Activated naive CD4-positive, alpha-beta T cell treated with anti-CD3 and anti-CD28 coated beads, Interleukin-2, amount 10 ng/mL, durations not matched to agents 7 days and 5 days (primary cell): ENCODE measurements around the gene PMAIP1.
"Not testable (repeated sequence)": the region's sequence is repeated elsewhere in the genome, so short reads cannot be mapped to it uniquely, and the experiment has no call there.

Experiments
- CTCF ChIA-PET: fragments of 350-600 bp; sonication (Branson Sonifier 250); formaldehyde crosslinking; loops from one replicate; lab custom pipeline; 2021; ENCODE audit warnings: antibody characterized with exemption; lab: Charles Lee
- DNase-seq: peaks from one replicate; pipeline ENCODE4 v3.0.0-alpha.2; 2020
- H3K27ac Mint-ChIP-seq: one replicate; pipeline ENCODE4 v1.8.0; 2021; ENCODE audit warnings: mild to moderate bottlenecking, moderate library complexity, mixed read lengths
- H3K27me3 Mint-ChIP-seq: one replicate; pipeline ENCODE4 v1.8.0; 2021; ENCODE audit warnings: mild to moderate bottlenecking, mixed read lengths
- H3K36me3 Mint-ChIP-seq: one replicate; pipeline ENCODE4 v1.8.0; 2021; ENCODE audit warnings: mixed read lengths
- H3K4me1 Mint-ChIP-seq: one replicate; pipeline ENCODE4 v1.8.0; 2021; ENCODE audit warnings: mixed read lengths
- H3K4me3 Mint-ChIP-seq: one replicate; pipeline ENCODE4 v1.8.0; 2021; ENCODE audit warnings: mild to moderate bottlenecking, moderate library complexity, mixed read lengths
- H3K9me3 Mint-ChIP-seq: one replicate; pipeline ENCODE4 v1.8.0; 2021; ENCODE audit warnings: mixed read lengths

PMAIP1 gene

DNA sequence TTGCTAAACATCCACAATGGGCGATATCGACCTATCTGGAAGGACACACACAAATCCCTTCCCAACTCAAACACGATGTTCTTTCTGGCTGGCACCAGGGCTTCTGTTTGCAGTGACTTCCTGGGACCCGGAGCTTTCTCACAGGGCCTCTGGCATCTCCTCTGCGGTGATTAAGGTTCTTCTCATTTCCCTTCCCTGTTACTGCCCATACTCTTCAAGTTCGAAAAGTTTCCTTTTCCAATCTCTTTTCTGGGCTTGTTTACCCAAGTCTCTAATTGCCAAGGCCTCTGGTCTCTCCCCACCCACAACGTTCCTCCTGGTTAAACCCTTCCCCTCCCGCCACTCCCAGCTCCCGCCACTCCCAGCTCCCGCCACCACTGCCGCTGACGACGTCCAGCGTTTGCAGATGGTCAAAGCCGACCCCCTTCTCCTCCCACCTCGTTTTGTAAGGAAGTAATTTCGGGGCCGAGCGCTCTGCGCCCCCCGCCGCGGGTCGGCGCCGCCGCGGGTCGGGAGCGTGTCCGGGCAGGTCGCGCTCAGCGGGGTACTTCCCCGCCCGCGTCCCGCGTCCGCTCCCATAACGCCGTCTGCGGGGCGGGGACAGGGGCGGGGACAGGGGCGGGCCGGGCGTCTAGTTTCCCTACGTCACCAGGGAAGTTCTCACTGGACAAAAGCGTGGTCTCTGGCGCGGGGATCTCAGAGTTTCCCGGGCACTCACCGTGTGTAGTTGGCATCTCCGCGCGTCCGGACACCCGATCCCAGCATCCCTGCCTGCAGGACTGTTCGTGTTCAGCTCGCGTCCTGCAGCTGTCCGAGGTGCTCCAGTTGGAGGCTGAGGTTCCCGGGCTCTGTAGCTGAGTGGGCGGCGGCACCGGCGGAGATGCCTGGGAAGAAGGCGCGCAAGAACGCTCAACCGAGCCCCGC is at the start of gene PMAIP1:
PMAIP1 (plus strand) TSS at position 699 of the 924 bp plus-strand sequence; CDS start at position 881, 182 bp downstream.
- Mint-ChIP-seq H3K36me3 (peaks cover 27% of the 10 kb centered on the region), H3K4me1 (peaks cover 45% of the 10 kb centered on the region)
- CTCF ChIA-PET: interaction anchor here (0.8 to 2.1 kb wide), 3 partner anchors 11 to 71 kb away, joined by 3 to 4 read pairs (median 4); no protein-coding TSS in a partner anchor

DNA sequence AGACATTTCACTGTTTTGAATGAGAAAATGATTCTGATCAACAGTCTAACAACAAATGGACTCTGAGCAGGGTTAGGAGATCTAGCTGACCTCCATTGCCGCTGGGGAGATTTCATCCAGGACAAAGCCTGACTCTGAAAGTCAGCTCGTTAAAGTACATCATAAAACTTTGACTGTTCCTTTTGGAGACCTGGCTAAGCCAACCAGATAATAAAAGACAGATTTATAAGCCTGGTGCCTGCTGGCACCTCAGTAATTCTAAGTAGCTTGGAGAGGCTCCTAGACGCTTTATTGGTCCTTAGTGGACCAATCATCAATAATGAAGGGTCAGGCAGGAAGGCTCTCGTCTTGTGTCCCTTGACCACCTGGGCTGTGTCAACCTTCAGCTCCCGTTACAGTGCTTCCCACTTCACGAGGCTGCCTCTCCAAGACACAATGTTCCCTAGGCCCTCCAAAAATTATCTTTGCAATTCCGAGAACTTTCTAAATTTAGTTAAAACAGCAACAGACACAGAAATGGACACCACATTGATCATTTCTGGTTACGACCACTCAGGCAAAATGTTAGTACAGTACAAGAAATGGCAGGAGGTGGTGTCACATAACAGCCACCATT is 47.9 kb upstream of the PMAIP1 start:
- peaks cover 3% of the 10 kb centered on the region for H3K27me3 Mint-ChIP-seq
- no peak overlapping the region for H3K4me3 Mint-ChIP-seq
- CTCF ChIA-PET: no interaction called here
- no peaks in the 10 kb centered on the region for H3K36me3 Mint-ChIP-seq
- no peaks in the 10 kb centered on the region for H3K9me3 Mint-ChIP-seq
- no peak for DNase-seq
- H3K27ac Mint-ChIP-seq: no peak overlapping the region
- H3K4me1 Mint-ChIP-seq: peaks cover 19% of the 10 kb centered on the region

More for the DNA sequence above, at the start of gene PMAIP1:
- Mint-ChIP-seq H3K27ac (peak within 1 kb of the TSS; percentile 99), H3K9me3 (no peaks in the 10 kb centered on the region), H3K4me3 (peak within 1 kb of the TSS; percentile 97), H3K27me3 (no peaks in the 10 kb centered on the region)
- peak; percentile 90 for DNase-seq

DNA sequence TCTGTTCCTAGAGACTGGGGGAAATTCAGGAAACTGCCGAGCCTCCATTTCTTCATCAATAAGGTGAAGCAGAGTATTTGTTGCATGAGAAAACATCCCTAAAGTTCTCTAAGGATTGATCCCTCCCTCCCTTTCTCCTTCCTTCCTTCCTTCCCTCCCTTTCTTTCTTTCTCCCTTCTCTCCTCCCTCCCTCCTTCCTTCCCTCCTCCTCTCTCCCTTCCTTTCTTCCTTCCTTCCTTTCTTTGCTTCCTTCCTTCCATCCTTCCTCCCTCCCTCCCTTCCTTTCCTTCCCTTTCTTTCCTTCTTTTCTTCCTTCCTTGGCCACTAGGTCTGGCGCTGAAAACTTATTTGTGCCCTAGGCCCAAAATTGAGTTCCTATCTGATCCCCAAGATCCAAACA is 47.2 kb upstream of the PMAIP1 start:
- Mint-ChIP-seq H3K4me1 (peaks cover 12% of the 10 kb centered on the region), H3K27ac (no peak overlapping the region), H3K27me3 (peaks cover 8% of the 10 kb centered on the region), H3K9me3 (no peaks in the 10 kb centered on the region), H3K36me3 (no peaks in the 10 kb centered on the region), H3K4me3 (no peak overlapping the region)
- CTCF ChIA-PET: no interaction called here
- DNase-seq: no peak

DNA sequence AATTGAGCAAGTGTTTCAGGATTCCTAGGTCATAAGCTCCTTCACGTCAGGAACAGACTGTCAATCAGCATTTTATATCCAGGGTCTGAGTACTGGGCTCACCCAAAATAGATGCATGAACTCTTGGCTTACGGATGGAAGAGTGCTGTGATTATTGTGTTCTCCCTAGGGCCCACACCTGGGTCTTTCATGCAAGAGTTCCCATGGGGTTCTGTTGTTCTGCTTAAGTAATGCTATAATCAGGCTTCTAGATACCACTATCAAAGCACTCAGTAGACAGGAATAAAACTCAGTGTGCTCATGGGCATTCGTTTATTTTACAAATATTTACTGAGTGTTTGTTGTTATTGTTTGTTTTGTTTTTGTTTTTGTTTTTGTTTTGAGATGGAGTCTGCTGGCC is 46.4 kb upstream of the PMAIP1 start:
- no peak for DNase-seq
- Mint-ChIP-seq H3K27me3 (peaks cover 8% of the 10 kb centered on the region), H3K27ac (no peak overlapping the region), H3K36me3 (no peaks in the 10 kb centered on the region), H3K4me3 (no peak overlapping the region), H3K9me3 (no peaks in the 10 kb centered on the region), H3K4me1 (peaks cover 7% of the 10 kb centered on the region)
- CTCF ChIA-PET: no interaction called here

DNA sequence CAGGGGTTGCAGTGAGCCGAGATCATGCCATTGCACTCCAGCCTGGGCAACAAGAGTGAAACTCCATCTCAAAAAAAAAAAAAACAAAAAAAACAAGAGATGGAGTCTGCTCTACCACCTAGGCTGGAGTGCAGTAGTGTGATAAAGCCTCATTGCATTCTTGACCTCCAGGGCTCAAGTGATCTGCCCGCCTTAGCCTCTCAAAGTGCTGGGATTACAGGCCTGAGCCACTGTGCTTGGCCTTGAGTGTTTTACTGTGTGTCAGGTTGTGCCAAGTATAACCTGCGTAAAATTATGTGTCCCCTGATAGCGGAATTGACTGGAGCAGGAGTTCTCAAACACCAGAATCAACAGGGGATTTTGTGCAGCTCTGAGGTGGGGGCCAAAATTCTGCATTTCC is 45.8 kb upstream of the PMAIP1 start:
- DNase-seq, H3K27ac Mint-ChIP-seq, H3K36me3 Mint-ChIP-seq, H3K27me3 Mint-ChIP-seq, H3K4me1 Mint-ChIP-seq, H3K4me3 Mint-ChIP-seq, CTCF ChIA-PET, H3K9me3 Mint-ChIP-seq: not testable (repeated sequence)

DNA sequence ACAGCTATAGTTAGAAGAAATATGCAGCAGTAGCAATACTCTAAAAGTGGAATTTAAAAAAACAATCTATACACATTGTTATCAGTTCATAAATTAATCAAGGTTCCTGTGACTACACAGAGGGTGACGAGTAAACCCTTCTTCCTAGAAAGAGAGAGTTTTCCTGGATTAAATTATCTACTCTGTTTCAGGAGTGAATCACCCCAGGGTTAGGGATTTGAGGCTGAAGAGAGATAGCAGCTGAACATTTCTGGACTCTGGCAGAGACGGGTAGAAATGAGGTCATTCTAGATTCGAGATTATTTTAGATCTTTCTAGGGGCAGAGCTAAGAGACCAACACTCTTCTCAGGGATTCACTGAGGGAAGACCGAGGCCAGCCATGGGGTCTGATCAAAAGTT is 38.8 kb upstream of the PMAIP1 start:
- Mint-ChIP-seq H3K4me3 (no peak overlapping the region), H3K27ac (no peak overlapping the region), H3K9me3 (no peaks in the 10 kb centered on the region), H3K27me3 (peaks cover 9% of the 10 kb centered on the region), H3K4me1 (no peaks in the 10 kb centered on the region), H3K36me3 (no peaks in the 10 kb centered on the region)
- CTCF ChIA-PET: interaction anchor here (1.3 kb wide), 1 partner anchor 127 kb away, joined by 4 read pairs; no protein-coding TSS in a partner anchor
- DNase-seq: no peak

DNA sequence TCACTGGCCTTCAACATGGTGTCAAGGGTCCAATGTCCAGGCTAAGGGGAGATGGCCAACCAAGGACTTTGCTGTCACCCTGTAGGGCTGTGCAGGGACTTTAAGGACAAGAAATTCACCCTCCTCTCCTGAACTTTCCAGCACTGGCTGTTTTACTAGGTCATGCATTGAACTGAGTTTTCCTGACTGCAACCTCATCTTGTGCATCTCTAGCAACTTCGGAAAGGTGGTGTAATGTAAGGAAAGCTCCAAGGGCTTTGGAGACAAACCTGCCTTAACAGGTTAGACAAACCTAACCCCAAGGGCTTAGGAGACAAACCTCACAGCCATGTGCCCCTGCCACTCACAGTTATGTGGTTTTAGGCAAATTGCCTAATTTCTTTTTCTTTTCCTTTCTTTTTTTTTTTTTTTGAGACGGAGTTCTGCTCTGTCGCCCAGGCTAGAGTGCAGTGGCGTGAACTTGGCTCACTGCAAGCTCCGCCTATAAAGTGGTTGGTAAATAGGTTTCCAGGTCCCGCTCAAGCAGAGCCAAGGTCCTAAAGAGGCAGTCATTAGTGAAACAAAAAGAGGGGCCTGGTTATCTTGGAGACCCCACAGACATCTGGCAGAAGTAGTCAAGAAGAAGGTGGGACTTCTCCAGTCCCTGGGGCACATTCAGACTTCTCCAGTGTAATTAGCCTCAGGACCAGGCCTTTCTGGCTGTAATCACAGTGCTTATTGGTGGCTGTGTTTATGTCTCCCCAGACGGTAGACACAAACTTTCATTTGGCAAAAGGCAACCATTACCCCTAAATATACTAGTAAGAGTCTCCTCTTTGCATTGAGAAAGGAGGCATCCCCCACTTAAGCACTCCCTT is 37.6 kb upstream of the PMAIP1 start:
- CTCF ChIA-PET: no interaction called here
- Mint-ChIP-seq H3K4me3 (no peak overlapping the region), H3K27me3 (peaks cover 15% of the 10 kb centered on the region), H3K27ac (no peak overlapping the region), H3K4me1 (no peaks in the 10 kb centered on the region), H3K36me3 (no peaks in the 10 kb centered on the region), H3K9me3 (no peaks in the 10 kb centered on the region)
- DNase-seq: no peak

DNA sequence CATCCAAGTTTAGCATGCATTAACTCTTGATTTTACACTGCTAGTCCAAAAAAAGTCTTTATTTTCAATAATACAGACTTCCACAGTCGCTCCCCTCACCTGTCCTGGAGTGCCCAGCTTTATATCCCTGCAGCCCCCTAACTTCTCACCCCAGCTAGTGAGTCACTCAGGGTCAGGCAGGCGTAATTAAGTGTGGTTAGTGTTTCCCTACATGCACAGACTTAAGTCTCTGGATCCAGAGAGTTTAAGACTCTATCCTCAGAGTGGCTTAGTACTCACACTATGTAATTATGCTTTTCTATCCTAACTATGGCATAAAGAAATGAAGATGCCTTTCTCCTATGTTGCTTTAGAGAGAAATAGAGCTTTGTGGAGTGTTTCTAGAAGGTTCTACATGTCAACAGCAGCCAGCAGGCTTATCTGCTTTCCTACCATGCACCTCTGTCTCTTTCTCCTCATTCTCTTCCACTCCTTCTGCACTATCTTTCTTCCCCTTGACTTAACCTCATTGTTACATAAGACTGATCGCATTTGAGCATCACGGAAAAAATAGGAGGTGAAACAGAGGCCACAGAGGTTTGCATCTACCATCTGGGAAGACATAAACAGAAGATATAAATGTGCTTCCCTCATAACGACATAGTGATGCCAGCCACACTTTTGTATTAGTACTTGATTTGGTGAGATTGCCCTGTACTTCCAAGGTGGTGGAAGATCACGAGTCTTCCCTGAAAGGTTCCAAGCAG is 34.4 kb upstream of the PMAIP1 start:
- no peaks in the 10 kb centered on the region for H3K36me3 Mint-ChIP-seq
- CTCF ChIA-PET: interaction anchor here (0.9 kb wide), 1 partner anchor 21 kb away, joined by 3 read pairs; no protein-coding TSS in a partner anchor
- H3K4me3 Mint-ChIP-seq: no peak overlapping the region
- H3K27ac Mint-ChIP-seq: no peak overlapping the region
- no peaks in the 10 kb centered on the region for H3K9me3 Mint-ChIP-seq
- H3K27me3 Mint-ChIP-seq: peaks cover 13% of the 10 kb centered on the region
- H3K4me1 Mint-ChIP-seq: no peaks in the 10 kb centered on the region
- DNase-seq: no peak

DNA sequence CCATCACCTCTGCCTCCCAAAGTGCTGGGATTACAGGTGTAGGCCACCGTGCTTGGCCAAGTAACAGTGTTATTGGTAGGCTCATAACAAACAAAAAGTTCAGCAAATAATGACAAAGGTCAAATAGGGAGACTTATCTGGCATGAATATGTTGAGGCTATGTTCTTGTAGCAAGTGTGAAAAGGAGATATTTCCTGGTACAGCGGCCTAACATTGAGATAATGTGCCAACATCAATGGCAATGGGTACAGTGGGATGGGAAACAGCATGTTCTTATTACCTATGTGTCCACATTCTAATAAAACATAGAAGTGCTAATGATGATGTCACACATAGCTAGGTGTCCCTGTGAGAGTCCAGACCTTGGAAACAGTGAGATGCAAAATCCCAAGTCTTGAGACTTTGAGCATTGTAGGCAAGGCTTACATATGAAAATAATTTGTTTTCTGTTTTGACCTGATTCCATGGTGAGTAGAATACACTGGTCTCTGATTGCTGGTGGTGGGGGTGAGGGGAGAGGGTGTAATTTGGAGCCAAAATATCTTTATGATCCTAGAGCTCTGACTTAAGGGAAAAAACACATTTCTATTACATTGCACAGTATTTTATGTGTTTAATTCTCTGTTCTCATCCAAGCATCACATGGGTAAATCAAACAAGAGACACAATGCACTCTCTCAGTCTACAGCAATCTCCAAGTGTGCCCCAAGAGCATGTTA is 33.1 kb upstream of the PMAIP1 start:
- H3K27ac Mint-ChIP-seq: no peak overlapping the region
- no peak for DNase-seq
- H3K4me1 Mint-ChIP-seq: no peaks in the 10 kb centered on the region
- no peaks in the 10 kb centered on the region for H3K36me3 Mint-ChIP-seq
- no peak overlapping the region for H3K4me3 Mint-ChIP-seq
- CTCF ChIA-PET: no interaction called here
- peaks cover 16% of the 10 kb centered on the region for H3K27me3 Mint-ChIP-seq
- no peaks in the 10 kb centered on the region for H3K9me3 Mint-ChIP-seq

DNA sequence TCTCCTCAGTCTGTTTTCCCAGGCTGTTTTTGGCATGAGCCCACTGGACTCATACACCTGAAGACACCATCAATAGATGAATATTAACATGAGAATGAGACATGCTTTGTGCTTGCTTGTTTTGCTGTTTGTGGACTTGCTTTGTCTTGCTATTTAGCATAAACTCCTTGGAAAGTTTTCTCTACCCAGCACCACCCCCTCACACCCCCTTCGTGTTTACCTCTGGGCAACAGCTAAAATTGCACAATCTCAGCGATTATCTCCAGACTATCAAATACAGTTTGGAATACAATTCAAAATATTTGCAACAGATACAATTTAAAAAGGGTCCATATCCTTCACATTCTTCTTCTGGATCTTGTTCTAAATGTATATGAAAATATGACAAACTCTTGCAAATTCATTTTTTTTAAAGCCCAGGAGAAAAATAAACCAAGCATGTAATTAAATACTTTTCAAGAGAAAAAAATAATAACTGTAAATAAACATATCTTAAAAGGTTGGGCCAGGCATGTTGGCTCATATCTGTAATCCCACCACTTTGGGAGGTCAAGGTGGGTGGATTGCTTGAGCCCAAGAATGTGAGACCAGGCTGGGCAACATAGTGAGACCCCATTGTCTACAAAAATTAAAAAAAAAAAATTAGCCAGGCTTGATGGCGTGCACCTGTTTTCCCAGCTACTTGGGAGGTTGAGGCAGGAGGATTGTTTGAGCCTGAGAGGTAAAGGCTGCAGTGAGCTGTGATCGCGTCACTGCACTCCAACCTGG is 32.3 kb upstream of the PMAIP1 start:
- Mint-ChIP-seq H3K4me3 (no peak overlapping the region), H3K27ac (no peak overlapping the region), H3K9me3 (no peaks in the 10 kb centered on the region), H3K4me1 (no peaks in the 10 kb centered on the region), H3K36me3 (no peaks in the 10 kb centered on the region), H3K27me3 (peaks cover 20% of the 10 kb centered on the region)
- CTCF ChIA-PET: no interaction called here
- DNase-seq: no peak

DNA sequence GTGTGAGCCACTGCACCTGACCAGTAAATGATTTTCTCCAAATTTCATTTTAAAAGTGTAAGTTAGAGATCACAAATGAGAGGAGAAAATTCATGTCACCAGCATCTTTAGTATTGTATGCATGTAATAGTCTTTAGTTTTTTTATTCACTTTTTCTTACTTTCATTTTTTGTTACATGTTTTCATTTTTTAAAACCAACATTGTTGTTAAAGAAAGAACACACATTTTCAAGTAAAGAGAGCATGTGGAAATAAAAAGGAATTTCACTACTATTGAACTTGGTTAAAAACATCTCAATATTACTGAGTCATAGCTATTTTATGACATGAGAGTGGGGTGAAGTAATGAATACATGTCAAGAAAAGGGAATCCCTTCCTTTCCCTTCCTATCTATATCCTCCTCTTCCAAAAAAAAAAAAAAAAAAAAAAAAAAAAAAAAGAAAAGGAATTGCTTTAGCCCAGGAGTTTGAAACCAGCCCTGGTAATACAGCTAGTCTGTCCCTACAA is 29.1 kb upstream of the PMAIP1 start:
- no peaks in the 10 kb centered on the region for H3K9me3 Mint-ChIP-seq
- DNase-seq: no peak
- H3K36me3 Mint-ChIP-seq: no peaks in the 10 kb centered on the region
- peaks cover under 1% of the 10 kb centered on the region for H3K4me1 Mint-ChIP-seq
- no peak overlapping the region for H3K4me3 Mint-ChIP-seq
- CTCF ChIA-PET: interaction anchor here (0.5 kb wide), 1 partner anchor 31 kb away, joined by 3 read pairs; no protein-coding TSS in a partner anchor
- no peak overlapping the region for H3K27ac Mint-ChIP-seq
- H3K27me3 Mint-ChIP-seq: peaks cover 24% of the 10 kb centered on the region

DNA sequence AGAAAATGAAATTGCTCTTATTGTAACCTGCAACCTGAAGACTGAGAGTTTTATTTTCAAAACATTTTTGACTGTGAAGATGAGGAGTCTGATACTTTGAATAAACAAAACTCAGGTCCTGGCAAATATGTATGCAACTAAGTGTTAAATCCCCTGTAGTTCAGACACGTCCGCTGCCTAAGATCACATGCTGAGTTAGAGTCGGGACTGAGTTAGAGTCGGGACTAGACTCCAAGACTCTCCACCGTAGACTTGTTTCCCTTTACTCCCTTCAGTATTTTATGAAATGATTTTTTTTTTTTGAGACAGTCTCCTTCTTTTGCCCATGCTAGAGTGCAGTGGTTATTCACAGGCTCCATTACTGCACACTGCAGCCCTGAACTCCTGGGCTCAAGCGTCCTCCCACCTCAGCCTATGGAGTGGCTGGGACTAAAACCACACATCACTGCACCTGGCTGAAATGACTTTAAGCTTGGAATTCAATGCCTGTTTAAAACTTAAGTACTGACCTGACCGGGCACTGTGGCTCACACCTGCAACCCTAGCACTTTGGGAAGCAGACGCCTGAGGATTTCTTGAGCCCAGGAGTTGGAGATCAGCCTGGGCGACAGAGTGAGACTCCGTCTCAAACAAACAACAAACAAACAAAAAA is 28.0 kb upstream of the PMAIP1 start:
- Mint-ChIP-seq H3K36me3 (no peaks in the 10 kb centered on the region), H3K4me3 (no peak overlapping the region), H3K9me3 (no peaks in the 10 kb centered on the region), H3K4me1 (peaks cover 9% of the 10 kb centered on the region), H3K27ac (no peak overlapping the region), H3K27me3 (peaks cover 21% of the 10 kb centered on the region)
- DNase-seq: no peak
- CTCF ChIA-PET: interaction anchor here (1.2 kb wide), 1 partner anchor 117 kb away, joined by 3 read pairs; no protein-coding TSS in a partner anchor
